Hematopoietic multipotent progenitor cell treated with erythropoietin and hydrocortisone succinate and interleukin-3 and kit ligand, for 8 days (in vitro differentiated cells): ENCODE measurements around the gene ZNF322.
A peak's percentile ranks its signal among the peaks of the same experiment; 100 is the strongest.
"Not testable (repeated sequence)": the region's sequence is repeated elsewhere in the genome, so short reads cannot be mapped to it uniquely, and the experiment has no call there.

Experiments
- DNase-seq: peaks from one replicate; pipeline ENCODE4 v3.0.0-alpha.2; 2015

Gene ZNF322, protein sequence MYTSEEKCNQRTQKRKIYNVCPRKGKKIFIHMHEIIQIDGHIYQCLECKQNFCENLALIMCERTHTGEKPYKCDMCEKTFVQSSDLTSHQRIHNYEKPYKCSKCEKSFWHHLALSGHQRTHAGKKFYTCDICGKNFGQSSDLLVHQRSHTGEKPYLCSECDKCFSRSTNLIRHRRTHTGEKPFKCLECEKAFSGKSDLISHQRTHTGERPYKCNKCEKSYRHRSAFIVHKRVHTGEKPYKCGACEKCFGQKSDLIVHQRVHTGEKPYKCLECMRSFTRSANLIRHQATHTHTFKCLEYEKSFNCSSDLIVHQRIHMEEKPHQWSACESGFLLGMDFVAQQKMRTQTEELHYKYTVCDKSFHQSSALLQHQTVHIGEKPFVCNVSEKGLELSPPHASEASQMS

DNA sequence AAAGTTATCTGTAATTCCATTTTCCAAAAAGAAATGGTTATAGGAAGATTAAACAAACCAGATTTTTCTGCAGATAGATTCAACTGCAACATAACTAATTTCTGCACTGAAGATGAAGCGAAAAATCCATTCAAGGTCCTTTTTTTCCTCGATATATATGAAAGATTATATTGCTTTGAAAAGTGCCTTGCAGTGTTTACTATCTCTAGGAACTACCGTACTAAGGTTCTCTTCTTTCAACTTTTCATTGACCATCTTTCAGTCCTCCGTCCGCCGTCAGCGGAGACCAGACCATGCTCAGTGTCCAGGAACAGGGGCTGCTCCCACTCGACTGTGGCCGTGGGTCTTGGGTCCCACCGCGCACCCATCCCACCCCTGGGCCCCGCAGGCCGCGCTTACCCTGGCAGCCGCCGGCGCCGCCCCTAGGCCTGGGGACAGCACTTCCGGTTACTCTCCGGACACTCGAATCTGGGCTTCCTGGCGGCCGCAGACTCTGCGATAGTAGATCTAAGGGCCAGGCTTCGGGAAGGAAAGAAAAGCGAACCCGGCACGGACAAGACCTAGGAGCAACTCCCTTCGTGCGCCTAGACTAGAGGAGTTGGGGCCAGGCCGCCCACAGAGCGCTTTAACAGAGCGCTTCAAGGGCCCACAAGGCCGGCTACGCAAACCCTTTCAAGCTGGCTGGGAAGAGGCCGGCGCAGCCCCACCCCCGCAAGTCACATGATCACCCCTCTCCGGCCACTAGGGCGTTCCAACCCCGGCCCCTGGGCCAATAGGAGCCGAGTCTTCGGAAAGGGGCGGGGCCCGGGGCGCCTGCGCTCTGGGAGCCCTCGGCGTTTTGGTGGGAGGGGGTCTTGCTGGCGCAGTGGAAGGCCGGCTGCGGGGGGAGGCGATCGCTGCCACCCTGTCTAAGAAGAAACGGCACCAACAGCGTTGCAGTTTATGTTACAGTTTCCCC is at the start of gene ZNF322:
Gene ZNF322 (minus strand): TSS at position 705 of the 958 bp plus-strand sequence. CDS start 21,193 bp downstream, outside the sequence.
- DNase-seq = peak; percentile 94

DNA sequence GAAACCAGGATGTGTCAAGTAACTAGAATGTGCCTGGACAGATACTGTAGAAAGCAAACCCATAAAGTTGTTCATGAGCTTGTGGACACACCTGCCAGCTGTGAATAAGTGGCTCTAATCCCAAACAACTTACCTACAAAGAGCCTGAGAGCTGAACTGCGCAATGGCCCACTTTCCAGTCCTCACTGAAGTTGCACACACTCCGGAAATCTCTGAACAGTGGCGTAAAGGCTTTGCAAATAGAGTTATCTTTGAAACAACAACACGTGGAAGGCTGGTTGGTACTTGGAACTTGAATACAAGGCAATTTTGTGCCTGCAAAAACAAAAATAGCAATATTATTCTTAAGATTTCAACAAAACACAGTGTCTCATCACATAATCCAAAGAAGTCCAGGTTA is 46.2 kb upstream of the ZNF322 start:
- not testable (repeated sequence) for DNase-seq

DNA sequence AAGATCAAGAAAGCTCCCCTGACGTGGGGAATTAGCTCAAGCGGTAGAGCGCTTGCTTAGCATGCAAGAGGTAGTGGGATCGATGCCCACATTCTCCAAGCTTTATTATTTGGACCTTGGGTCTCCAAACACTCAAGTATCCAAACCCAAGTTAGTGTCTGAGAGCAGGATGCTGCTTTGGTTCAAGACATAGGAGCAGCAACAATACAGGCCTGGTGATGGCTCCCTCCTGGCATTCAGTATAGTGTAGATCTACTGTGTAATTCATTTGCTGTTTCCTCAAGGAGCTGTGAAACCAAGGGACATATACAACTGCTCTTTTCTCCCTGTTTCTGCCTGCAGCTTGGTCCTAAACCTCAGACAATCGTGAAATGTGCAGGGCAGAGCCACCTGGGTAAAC is 45.8 kb upstream of the ZNF322 start:
- DNase-seq = not testable (repeated sequence)

DNA sequence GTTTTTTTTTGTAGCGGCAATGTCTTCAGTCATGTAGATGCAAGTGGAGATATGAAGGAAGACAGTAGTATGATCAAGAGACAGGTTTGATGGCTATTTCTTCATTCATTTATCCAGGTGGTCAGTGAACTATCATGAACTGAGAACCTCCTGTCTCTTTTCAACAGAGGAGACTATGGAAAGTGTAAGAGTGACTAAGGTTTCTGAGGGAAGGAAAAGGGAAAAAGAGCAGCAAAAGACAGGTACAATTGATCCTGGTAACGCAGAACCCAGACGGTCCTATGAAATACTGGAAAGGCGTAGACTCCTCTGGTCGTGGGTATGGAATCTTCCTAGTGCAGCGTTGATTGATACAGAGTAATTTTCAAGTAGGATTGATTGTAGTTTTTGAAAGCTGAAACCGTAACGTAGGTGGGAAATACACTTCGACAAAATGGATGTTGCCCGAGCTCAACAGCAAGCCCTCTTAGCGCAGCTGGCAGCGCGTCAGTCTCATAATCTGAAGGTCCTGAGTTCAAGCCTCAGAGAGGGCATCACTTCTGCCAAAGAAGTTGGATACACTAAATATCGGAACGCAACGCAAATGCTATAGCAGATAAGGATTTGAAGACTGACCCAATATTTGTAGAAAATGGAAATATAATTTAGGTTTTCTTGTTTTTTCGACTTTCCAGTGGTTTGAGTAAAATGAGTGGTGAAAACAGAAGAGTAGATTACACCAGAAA is 41.6 kb upstream of the ZNF322 start:
- DNase-seq = not testable (repeated sequence)

DNA sequence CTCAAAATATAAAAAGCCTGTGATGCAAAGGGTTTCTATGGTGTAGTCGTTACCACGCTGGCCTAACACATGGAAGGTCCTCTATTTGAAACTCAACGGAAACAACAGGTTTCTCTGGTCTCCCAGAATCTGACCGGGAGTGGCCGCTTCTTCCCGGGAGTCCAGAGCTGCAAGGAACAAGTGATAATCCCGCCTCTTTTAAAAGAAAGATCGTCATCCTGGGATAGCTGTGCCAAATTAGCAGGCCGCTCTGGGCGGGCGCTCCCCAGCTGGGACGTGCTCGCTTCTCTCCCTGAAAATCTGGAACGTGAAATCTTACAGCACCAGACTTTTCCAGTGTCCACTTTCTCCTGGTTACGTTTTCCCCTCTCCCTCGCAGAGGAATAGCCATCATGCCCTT is 38.0 kb upstream of the ZNF322 start:
- DNase-seq = not testable (repeated sequence)

DNA sequence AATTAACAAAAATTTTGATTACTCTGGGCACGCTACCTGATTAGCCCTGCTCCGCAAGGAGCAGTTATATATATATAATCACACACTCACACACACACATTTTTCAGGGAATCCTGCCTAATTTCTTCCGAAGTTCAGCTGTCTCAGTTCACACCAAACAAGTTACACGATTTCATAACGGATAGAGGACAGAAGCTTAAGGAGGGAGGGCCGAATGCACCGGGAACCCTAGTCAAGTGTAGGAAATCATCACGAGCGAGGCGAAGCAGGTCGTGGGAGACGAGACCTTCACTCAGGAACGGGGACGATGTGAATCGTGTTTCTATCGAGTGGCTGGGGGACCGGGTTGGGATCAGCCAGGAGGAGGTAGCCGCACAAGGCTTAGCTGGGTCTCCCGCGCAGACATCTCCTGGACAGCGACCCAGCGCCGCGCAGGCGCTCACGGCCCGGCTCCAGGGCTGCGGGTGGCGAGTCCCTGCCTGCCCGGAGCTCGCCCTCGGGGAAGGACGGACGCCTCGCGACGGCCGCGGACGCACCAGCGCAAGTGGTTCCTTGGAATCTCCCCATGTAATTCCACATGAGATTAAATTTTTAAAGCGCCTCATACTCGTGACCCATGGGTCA is 29.9 kb upstream of the ZNF322 start:
- not testable (repeated sequence) for DNase-seq

DNA sequence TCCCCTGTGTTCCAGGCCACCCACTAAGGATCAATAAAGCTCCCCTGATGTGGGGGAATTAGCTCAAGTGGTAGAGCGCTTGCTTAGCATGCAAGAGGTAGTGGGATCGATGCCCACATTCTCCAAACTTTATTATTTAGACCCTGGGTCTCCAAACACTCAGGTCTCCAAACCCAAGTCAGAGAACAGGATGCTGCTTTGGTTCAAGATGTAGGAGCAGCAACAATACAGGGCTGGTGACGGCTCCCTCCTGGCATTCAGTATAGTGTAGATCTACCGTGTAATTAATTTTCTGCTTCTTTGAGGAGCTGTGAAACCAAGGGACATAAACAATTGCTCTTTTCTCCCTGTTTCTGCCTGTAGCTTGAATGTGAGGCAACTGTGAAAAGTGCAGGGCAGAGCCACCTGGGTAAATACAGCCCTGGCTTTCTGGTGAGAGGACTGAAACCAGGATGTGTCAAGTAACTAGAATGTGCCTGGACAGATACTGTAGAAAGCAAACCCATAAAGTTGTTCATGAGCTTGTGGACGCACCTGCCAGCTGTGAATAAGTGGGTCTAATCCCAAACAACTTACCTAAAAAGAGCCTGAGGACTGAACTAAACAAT is 23.0 kb upstream of the ZNF322 start:
- DNase-seq = not testable (repeated sequence)

DNA sequence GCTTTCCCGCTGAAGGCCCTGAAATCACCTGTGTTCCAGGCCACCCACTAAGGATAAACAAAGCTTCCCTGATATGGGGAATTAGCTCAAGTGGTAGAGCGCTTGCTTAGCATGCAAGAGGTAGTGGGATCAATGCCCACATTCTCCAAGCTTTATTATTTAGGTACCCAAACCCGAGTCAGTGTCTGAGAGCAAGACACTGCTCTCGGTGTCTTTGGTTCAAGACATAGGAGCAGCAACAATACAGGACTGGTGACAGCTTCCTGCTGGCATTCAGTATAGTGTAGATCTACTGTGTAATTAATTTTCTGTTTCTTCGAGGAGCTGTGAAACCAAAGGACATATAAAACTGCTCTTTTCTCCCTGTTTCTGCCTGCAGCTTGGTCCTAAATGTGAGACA is 13.7 kb upstream of the ZNF322 start:
- DNase-seq = not testable (repeated sequence)

DNA sequence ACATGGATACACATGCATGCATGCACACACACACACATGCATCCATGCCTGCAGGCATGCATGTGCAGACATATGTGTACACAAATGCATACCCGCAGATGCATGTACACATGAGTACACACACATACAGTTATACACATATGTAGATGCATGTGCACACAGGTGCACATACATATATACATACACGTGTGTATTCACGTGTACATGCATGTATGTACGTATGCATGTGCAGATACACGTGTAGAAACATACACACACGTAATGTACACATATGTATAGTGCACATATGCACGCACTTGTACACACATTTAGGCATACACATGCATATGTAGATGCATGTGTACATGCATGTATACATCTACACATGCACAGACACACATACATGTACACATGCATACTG is 11.0 kb upstream of the ZNF322 start:
- not testable (repeated sequence) for DNase-seq

DNA sequence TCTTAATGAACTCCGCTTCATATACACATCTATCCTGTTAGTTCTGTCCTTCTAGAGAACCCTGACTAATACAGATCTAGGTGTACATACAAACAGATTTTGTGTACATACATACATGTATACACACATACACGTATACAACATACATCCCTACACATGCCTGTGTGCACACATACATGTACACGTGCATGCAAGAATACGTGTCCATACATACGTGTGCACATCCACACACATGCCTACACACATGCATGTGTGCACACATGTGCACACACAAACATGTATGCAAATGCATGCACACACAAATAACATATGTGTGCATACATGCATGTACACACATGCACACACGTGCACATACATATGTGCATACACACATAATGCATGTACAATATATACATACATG is 10.5 kb upstream of the ZNF322 start:
- not testable (repeated sequence) for DNase-seq

DNA sequence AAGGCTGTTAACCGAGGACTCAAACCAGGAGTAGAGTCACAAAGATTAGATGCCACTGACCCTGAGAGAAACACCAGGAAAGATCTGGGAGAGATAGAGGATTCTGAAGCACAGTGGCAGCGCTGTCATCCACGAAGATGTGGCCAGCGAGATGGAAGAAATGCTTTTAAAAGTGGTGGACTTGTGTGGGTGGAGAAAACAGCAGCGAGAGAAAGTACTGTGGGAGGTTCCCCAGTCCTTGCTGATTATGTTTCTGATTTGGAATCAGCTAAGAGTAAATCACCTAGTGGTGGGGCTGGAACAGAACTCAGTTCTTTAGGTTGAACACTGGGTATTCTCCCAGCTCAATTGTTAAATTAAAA is 435 bp upstream of the ZNF322 start:
- peak; percentile 48 for DNase-seq

DNA sequence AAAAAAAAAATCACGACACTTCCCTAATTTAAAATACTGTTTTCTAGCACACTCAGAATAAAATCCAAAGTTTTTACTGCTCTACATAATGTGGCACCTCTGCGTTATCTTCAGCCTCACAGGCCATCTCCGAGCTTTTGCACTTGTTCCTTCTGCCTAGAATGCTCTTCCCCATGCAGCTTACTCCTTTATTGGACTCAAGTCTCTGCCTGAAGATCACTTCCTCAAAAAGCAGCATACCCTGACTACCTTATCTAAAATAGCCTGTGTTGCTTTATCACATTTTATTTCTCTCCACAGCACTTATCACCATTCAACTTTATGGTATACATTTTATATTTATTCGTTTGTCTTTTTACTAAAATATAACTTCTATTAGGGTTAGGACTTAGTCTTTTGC is 2.3 kb downstream of the ZNF322 start:
- DNase-seq = peak; percentile 35

DNA sequence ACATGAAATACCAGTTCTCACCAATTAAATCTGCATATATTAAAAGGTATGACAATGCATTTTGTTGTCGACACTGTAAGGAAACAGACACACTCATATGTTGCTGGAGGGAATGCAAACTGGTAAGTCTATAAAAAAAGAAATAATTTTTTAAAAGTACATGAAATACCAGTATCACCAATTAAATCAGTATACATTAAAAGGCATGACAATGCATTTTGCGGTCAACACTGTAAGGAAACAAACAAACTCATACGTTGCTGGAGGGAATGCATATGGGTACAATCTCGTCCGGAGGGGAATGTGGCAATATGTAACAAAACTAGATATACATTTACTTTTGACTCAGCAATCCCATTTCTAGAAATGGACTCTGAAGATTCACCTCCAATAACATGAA is 6.5 kb downstream of the ZNF322 start:
- DNase-seq = no peak

DNA sequence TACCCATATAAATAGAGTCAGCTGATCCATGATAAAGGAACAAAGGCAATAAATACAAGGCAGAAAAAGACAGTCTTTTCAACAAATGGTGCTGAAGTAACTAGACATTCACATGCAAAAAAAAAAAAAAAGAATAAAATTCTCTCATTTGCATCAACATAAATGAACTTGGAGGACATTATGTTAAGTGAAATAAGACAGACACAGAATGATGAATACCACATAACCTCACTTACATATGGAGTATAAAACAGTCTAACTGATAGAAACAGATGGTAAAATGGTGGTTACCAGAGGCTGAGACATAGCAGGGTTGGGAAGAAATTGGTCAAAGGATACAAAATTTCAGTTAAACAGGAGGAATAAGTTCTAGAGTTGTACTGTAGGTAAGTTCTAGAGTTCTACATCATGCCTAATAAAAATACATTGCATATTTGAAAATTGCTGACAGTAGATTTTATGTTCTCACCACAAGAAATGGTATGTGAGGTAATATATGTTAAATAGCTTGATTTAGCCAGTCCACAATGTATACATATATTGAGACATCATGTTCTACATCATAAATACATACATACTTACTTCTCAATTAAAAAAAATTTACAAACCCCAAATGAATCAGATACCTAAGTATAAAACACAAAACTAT is 8.3 kb downstream of the ZNF322 start:
- DNase-seq = no peak

DNA sequence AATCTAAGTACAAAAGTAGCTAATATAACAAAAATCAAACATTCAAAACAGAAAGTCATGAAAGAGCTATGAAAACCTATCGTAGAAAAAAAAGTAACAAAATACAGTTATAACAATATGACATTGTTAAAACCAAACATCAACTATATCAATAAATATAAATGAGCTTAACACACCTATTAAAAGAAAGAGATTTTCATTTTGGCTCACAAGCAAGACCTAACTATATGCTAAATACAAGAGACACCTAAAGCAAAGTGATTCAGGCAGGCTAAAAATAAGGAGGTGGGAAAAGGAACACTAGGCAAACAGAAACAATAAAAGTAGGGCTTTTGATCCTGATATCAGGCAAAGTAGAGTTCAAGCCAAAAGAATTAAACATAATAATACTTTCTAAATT is 13.5 kb downstream of the ZNF322 start:
- DNase-seq = no peak

DNA sequence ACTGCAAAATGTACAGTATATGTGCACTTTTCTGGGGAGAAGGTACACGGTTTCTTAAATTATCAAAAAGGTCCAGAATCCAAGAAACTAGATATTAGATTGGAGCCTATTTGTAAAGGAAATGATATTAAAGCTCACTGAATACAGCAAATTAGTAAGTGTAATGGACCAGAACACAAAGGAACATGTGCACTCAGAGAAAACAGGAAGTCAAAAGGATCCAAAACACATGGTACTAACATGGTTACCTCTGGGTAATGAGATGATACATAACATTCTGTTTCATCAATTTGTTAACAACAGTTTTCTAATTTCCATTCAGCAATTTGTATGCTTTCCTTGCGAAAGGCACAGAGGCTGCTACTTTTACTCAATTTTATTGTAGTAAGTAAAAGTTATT is 18.7 kb downstream of the ZNF322 start:
- DNase-seq = no peak

DNA sequence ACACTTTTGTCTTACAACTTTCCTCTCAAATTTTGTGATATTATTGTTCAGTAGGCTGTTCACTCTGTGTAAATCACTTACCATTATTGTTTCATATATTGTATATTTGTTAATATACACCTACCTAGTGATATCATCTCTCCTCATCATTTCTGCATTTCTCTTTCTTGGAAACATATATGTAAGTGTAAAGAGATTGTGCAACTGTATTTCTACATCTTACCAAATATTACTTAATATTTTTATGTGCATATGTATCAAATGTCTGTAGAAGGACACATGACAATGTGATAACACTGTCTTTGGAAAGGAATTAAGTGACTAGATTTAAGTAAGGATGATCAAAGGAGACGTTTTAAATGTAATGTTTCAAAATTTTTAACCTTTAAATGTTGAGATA is 30.2 kb downstream of the ZNF322 start:
- DNase-seq = no peak

DNA sequence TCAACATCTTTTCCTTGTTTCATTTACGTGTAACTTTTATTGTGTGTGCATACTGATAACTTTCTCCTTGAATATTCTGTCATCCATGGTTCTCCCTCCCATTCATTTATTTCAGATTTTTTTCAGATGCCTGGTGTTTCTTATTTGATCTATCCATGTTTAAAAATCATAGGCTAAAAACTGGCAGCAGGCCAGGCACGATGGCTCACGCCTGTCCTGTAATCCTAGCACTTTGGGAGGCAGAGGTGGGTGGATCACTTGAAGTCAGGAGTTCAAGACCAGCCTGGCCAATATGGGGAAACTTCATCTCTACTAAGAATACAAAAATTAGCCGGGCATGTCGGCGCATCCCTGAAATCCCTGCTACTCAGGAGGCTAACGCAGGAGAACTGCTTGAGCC is 31.7 kb downstream of the ZNF322 start:
- DNase-seq = no peak

DNA sequence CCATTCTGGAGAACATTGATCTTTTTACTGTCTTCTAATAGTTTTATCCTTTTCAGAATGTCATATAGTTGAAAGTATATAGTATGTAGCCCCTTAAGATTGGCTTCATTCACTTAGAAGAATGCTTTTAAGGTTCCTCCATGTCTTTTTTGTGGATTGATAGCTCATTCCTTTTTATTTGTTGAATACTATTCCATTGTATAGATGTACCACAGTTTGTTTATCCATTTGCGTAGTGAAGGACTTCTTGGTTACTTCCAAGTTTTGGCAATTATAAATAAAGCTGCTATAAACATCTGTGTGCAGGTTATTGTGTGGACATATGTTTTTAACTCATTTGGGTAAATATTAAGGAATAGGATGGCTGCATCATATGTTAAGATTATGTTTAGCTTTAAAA is 35.0 kb downstream of the ZNF322 start:
- DNase-seq = no peak

DNA sequence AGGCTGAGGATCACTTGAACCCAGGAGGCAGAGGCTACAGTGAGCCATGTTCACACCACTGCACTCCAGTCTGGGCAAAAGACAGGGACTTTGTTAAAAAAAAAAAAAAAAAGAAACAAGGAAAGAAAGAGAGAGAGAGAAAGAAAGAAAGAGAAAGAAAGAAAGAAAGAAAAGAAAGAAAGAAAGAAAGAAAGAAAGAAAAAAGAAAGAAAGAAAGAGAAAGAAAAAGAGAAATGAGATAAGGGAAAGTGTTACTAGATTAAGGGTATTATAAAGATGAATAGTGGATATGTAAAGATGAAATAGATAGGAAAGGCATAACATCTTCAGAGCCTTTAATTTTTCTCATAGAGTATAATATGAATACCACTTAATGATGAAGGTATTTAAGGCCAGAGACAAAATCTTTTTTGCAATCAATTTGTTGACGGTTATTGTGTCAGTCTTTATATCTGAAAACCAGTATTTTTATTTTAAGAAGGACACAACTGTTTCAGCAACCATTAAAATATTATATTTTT is 36.1 kb downstream of the ZNF322 start:
- no peak for DNase-seq
